Prostate gland (tissue), 2 donors: ENCODE measurements around the gene UBE2L3.

Experiments
- CTCF ChIP-seq, 4 experiments: fragments of 200-600 bp in 2 of 4; fragments of 450-650 bp in 2 of 4; sonication (generic) in 2 of 4; IDR thresholded peaks; 1 replicate in 3 of 4; 2 replicates in 1 of 4; pipeline ENCODE4 v1.5.1; 2016 to 2019; ENCODE audit warnings: antibody characterized with exemption in 4 of 4, mild to moderate bottlenecking in 2 of 4, moderate library complexity in 2 of 4
- POLR2A ChIP-seq: fragments of 450-650 bp; IDR thresholded peaks from one replicate; pipeline ENCODE4 v1.6.1; 2016; ENCODE audit warnings: antibody characterized with exemption, mild to moderate bottlenecking
- POLR2AphosphoS5 ChIP-seq: sonication (generic); formaldehyde crosslinking; IDR thresholded peaks from one replicate; pipeline ENCODE4 v1.6.1; 2017; ENCODE audit warnings: antibody characterized with exemption

GRCh38 chr22:21603973-21604372 lies 36.5 kb downstream of the UBE2L3 start:
- TF ChIP-seq CTCF (IDR thresholded peaks at IDR 0.05) (no peak), POLR2A (no peak), POLR2AphosphoS5 (no peak)
